ENCODE results near the gene LTBP3.

- TF ChIP-seq CTCF (IDR thresholded peaks at IDR 0.05 in 8 of 11, conservative IDR thresholded peaks at IDR 0.05 in 3 of 11) = no peak
- TF ChIP-seq POLR2AphosphoS5 (IDR thresholded peaks at IDR 0.05) = peak; percentile 87 to 91 (median 89)
Observed at GRCh38 chr11:65524741-65525545, 33.2 kb downstream of the LTBP3 start, which contains the start of gene SCYL1.

All from spleen (tissue), 7 donors.